H9 (cell line): ENCODE data around the gene R3HDML. TPM values are rescaled to one million over a fixed set of nuclear protein-coding genes. Genes with fewer than 3 reads are reported as not detected.

Experiments
- DNase-seq: peaks from one replicate; pipeline ENCODE4 v3.0.0-alpha.2; 2017
- H2AFZ ChIP-seq: one replicate; pipeline ENCODE4 v1.6.1; 2013; ENCODE audit warnings: mild to moderate bottlenecking, low read length, control low read depth, moderate library complexity
- H2AK5ac ChIP-seq: 2 replicates; pipeline ENCODE4 v1.6.1; 2013; ENCODE audit warnings: low read length, control low read depth, mixed read lengths; ENCODE audit not compliant: insufficient read length
- H2BK120ac ChIP-seq: one replicate; pipeline ENCODE4 v1.6.1; 2013; ENCODE audit warnings: low read depth, mild to moderate bottlenecking, low read length, control low read depth, inconsistent platforms; ENCODE audit not compliant: poor library complexity, severe bottlenecking
- H2BK12ac ChIP-seq: 2 replicates; pipeline ENCODE4 v1.6.1; 2013; ENCODE audit warnings: low read length, control low read depth, mixed read lengths, low read depth; ENCODE audit not compliant: insufficient read length
- H2BK15ac ChIP-seq: 2 replicates; pipeline ENCODE4 v1.6.1; 2013; ENCODE audit warnings: low read depth, low read length, control low read depth
- H2BK20ac ChIP-seq: one replicate; pipeline ENCODE4 v1.6.1; 2013; ENCODE audit warnings: low read depth, mild to moderate bottlenecking, low read length, control low read depth, inconsistent platforms; ENCODE audit not compliant: poor library complexity, severe bottlenecking
- H2BK5ac ChIP-seq: 2 replicates; pipeline ENCODE4 v1.6.1; 2013; ENCODE audit warnings: low read length, control low read depth, mixed read lengths; ENCODE audit not compliant: insufficient read length
- H3K14ac ChIP-seq: 2 replicates; pipeline ENCODE4 v1.6.1; 2013; ENCODE audit warnings: low read length, control low read depth; ENCODE audit not compliant: insufficient read depth
- H3K18ac ChIP-seq: 2 replicates; pipeline ENCODE4 v1.6.1; 2013; ENCODE audit warnings: low read depth, mild to moderate bottlenecking, mixed read lengths, low read length, control low read depth; ENCODE audit not compliant: insufficient read length
- H3K23ac ChIP-seq: 2 replicates; pipeline ENCODE4 v1.6.1; 2013; ENCODE audit warnings: low read length, control low read depth, mixed read lengths, low read depth; ENCODE audit not compliant: insufficient read length
- H3K23me2 ChIP-seq: 2 replicates; pipeline ENCODE4 v1.6.1; 2013; ENCODE audit warnings: low read depth, mild to moderate bottlenecking, mixed read lengths, low read length, control low read depth; ENCODE audit not compliant: insufficient read length, poor library complexity, severe bottlenecking
- H3K27ac ChIP-seq: 2 replicates; pipeline ENCODE4 v1.5.1; 2013; ENCODE audit warnings: low read length, control low read depth, mixed read lengths, low read depth; ENCODE audit not compliant: insufficient read length
- H3K27me3 ChIP-seq: 2 replicates; pipeline ENCODE4 v1.6.1; 2013; ENCODE audit warnings: low read length, control low read depth, inconsistent platforms; ENCODE audit not compliant: insufficient read depth
- H3K4ac ChIP-seq: 2 replicates; pipeline ENCODE4 v1.6.1; 2013; ENCODE audit warnings: low read depth, mild to moderate bottlenecking, control low read depth, inconsistent platforms, low read length, moderate library complexity
- H3K4me1 ChIP-seq: 2 replicates; pipeline ENCODE4 v1.6.1; 2013; ENCODE audit warnings: low read length, control low read depth, inconsistent platforms; ENCODE audit not compliant: insufficient read depth
- H3K4me2 ChIP-seq: 2 replicates; pipeline ENCODE4 v1.6.1; 2013; ENCODE audit warnings: low read length, control low read depth, mixed read lengths; ENCODE audit not compliant: insufficient read length, insufficient read depth
- H3K56ac ChIP-seq: 2 replicates; pipeline ENCODE4 v1.6.1; 2013; ENCODE audit warnings: low read depth, mild to moderate bottlenecking, mixed read lengths, low read length, control low read depth; ENCODE audit not compliant: insufficient read length
- H3K79me1 ChIP-seq: 2 replicates; pipeline ENCODE4 v1.6.1; 2013; ENCODE audit warnings: low read depth, mild to moderate bottlenecking, moderate library complexity, low read length, control low read depth, inconsistent platforms; ENCODE audit not compliant: insufficient read depth, poor library complexity, severe bottlenecking
- H3K79me2 ChIP-seq: 2 replicates; pipeline ENCODE4 v1.6.1; 2013; ENCODE audit warnings: low read length, control low read depth, inconsistent platforms; ENCODE audit not compliant: insufficient read depth
- H3K9ac ChIP-seq: 2 replicates; pipeline ENCODE4 v1.6.1; 2013; ENCODE audit warnings: low read length, control low read depth, mixed read lengths; ENCODE audit not compliant: insufficient read length; ENCODE audit errors: extremely low read depth
- H3K9me3 ChIP-seq: one replicate; pipeline ENCODE4 v1.6.1; 2013; ENCODE audit warnings: low read depth, low read length, inconsistent platforms; ENCODE audit not compliant: control insufficient read depth
- H3T11ph ChIP-seq: one replicate; pipeline ENCODE4 v1.6.1; 2013; ENCODE audit warnings: mild to moderate bottlenecking, low read length, control low read depth, inconsistent platforms
- H4K20me1 ChIP-seq: one replicate; pipeline ENCODE4 v1.6.1; 2013; ENCODE audit not compliant: control insufficient read depth, insufficient read length, insufficient read depth
- H4K5ac ChIP-seq: 2 replicates; pipeline ENCODE4 v1.6.1; 2013; ENCODE audit warnings: low read depth, mild to moderate bottlenecking, mixed read lengths, low read length, control low read depth; ENCODE audit not compliant: insufficient read length
- H4K8ac ChIP-seq: replicated peaks from 2 replicates; pipeline ENCODE4 v1.6.1; 2013; ENCODE audit warnings: low read length, control low read depth, mixed read lengths, low read depth; ENCODE audit not compliant: insufficient read length
- H4K91ac ChIP-seq: 2 replicates; pipeline ENCODE4 v1.6.1; 2013; ENCODE audit warnings: low read depth, mild to moderate bottlenecking, moderate library complexity, mixed read lengths, low read length, control low read depth; ENCODE audit not compliant: insufficient read length
- H3K27ac Mint-ChIP-seq, 3 experiments: 2 replicates in 2 of 3; 3 replicates in 1 of 3; pipeline ENCODE4 v1.8.0; 2020 to 2021; ENCODE audit warnings: mixed read lengths in 3 of 3, mild to moderate bottlenecking in 1 of 3, moderate library complexity in 1 of 3
- H3K27me3 Mint-ChIP-seq: 2 replicates; pipeline ENCODE4 v1.8.0; 2021; ENCODE audit warnings: low read depth, mild to moderate bottlenecking, moderate library complexity, mixed read lengths
- H3K36me3 Mint-ChIP-seq, 3 experiments: 2 replicates in 2 of 3; 3 replicates in 1 of 3; pipeline ENCODE4 v1.8.0; 2020 to 2021; ENCODE audit warnings: low read depth in 3 of 3, mixed read lengths in 3 of 3; ENCODE audit not compliant: insufficient read depth in 1 of 3
- H3K4me1 Mint-ChIP-seq, 2 experiments: 2 replicates each; pipeline ENCODE4 v1.8.0; 2020; ENCODE audit warnings: mixed read lengths in 2 of 2
- H3K4me3 Mint-ChIP-seq, 2 experiments: 2 replicates in 1 of 2; 3 replicates in 1 of 2; pipeline ENCODE4 v1.8.0; 2020 to 2021; ENCODE audit warnings: mild to moderate bottlenecking in 2 of 2, mixed read lengths in 2 of 2, moderate library complexity in 1 of 2
- H3K9me3 Mint-ChIP-seq, 2 experiments: 2 replicates in 1 of 2; 3 replicates in 1 of 2; pipeline ENCODE4 v1.8.0; 2020; ENCODE audit warnings: mild to moderate bottlenecking in 2 of 2, mixed read lengths in 2 of 2, moderate library complexity in 1 of 2
- WGBS: extraction: QIAGEN DNeasy Blood & Tissue Kit; methylation state at CpG from one replicate; pipeline ENCODE4 v1.1.7; 2013; ENCODE audit warnings: missing lambda C conversion rate, low lambda C conversion rate, mixed read lengths; ENCODE audit not compliant: insufficient read length; ENCODE audit errors: extremely low coverage; 5-methylcytosine and 5-hydroxymethylcytosine counted together
- total RNA-seq: library from RNA; stranded (reverse); gene quantifications from 2 replicates; pipeline ENCODE4 v1.2.1, GENCODE V29; 2021
- TF ChIP-seq, protein P1 (sequence below): fragments of 200-600 bp; sonication (generic); conservative IDR thresholded peaks from 3 replicates; pipeline ENCODE4 v1.8.0; 2021; ENCODE audit warnings: antibody characterized with exemption, mild to moderate bottlenecking

Gene R3HDML
- total RNA-seq, 1 experiment from 2014 or later = not detected

DNA sequence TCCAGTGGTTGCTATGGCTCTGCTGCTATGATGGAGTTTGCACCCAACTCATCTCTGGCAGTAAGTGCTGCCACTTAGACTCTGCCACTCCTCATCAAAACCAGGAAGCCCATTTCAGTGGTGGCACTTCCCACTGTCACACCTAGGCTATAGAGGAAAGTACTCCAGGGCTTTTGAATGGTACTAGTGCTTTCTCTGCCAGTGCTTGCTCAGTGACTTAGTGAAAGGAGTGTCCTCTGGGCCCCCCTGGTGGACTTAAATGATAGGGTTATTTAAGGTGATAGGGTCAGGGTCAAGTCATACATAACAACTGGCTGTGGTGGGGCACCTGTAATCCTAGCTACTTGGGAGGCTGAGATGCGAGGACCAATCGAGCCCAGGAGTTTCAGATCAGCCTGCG is 48.6 kb upstream of the R3HDML start:
- Histone ChIP-seq H3K79me1 (no peaks in the 10 kb centered on the region), H3K18ac (no peak overlapping the region)
- no peaks in the 10 kb centered on the region; the same call in none of the 2 replicates for H3K27me3 Mint-ChIP-seq

More for the DNA sequence above, 48.6 kb upstream of the R3HDML start:
- H2BK120ac ChIP-seq = no peak overlapping the region
- no peak overlapping the region for H4K5ac ChIP-seq
- TF ChIP-seq, protein P1, sequence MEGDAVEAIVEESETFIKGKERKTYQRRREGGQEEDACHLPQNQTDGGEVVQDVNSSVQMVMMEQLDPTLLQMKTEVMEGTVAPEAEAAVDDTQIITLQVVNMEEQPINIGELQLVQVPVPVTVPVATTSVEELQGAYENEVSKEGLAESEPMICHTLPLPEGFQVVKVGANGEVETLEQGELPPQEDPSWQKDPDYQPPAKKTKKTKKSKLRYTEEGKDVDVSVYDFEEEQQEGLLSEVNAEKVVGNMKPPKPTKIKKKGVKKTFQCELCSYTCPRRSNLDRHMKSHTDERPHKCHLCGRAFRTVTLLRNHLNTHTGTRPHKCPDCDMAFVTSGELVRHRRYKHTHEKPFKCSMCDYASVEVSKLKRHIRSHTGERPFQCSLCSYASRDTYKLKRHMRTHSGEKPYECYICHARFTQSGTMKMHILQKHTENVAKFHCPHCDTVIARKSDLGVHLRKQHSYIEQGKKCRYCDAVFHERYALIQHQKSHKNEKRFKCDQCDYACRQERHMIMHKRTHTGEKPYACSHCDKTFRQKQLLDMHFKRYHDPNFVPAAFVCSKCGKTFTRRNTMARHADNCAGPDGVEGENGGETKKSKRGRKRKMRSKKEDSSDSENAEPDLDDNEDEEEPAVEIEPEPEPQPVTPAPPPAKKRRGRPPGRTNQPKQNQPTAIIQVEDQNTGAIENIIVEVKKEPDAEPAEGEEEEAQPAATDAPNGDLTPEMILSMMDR = no peak; the same call in 2 of the 3 replicates
- H2AFZ ChIP-seq = no peak overlapping the region
- H3K23ac ChIP-seq = no peak overlapping the region
- no peak overlapping the region for H3T11ph ChIP-seq
- H2BK20ac ChIP-seq = no peak overlapping the region
- no CpG with 5 or more reads among the region's 3 CpGs for WGBS
- no peaks in the 10 kb centered on the region for H3K27me3 ChIP-seq
- Mint-ChIP-seq H3K36me3 (no peaks in the 10 kb centered on the region; a peak in 1 of 7 replicates), H3K4me3 (no peak overlapping the region), H3K4me1 (no peaks in the 10 kb centered on the region), H3K27ac (no peak overlapping the region), H3K9me3 (peaks cover 0 to 8% of the 10 kb centered on the region in 2 experiments; a peak in 4 of 5 replicates)
- no peaks in the 10 kb centered on the region for H4K20me1 ChIP-seq
- no peaks in the 10 kb centered on the region for H3K4me1 ChIP-seq
- no peak overlapping the region for H2BK5ac ChIP-seq
- no peak overlapping the region for H4K8ac ChIP-seq
- no peak overlapping the region for H3K56ac ChIP-seq
- H2AK5ac ChIP-seq = no peak overlapping the region
- no peak overlapping the region for H3K4ac ChIP-seq
- DNase-seq = no peak
- H4K91ac ChIP-seq = no peak overlapping the region
- no peak overlapping the region for H2BK12ac ChIP-seq
- H3K79me2 ChIP-seq = no peaks in the 10 kb centered on the region
- no peak overlapping the region for H3K9ac ChIP-seq
- H3K27ac ChIP-seq = no peak overlapping the region
- no peak overlapping the region for H3K14ac ChIP-seq
- no peak overlapping the region for H2BK15ac ChIP-seq
- H3K4me2 ChIP-seq = no peak overlapping the region
- H3K9me3 ChIP-seq = no peaks in the 10 kb centered on the region
- no peaks in the 10 kb centered on the region for H3K23me2 ChIP-seq
